ENCODE data around the gene SIRPB2.
"Not testable (repeated sequence)": the region's sequence is repeated elsewhere in the genome, so short reads cannot be mapped to it uniquely, and the experiment has no call there.

SIRPB2 gene

GRCh38 chr20:1499528-1500420 lies 8.6 kb upstream of the SIRPB2 start:
- DNase-seq (ENCODE audit: low read depth): no peak

DNA sequence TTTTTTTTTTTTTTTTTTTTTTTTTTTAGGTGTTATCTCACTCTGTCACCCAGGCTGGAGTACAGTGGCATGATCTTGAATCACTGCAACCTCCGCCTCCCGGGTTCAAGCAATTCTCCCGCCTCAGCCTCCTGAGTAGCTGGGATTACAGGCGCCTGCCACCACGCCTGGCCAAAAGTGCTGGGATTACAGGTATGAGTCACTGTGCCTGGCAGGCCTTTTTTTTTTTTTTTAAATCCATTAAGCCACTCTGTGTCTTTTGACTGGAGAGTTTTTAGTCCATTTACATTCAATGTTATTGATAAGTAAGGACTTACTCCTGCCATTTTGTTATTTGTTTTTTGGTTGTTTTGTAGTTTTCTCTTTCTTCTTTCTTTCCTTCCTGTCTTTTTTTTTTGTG lies 6.2 kb upstream of the SIRPB2 start:
- DNase-seq (ENCODE audit: low read depth): not testable (repeated sequence)

DNA sequence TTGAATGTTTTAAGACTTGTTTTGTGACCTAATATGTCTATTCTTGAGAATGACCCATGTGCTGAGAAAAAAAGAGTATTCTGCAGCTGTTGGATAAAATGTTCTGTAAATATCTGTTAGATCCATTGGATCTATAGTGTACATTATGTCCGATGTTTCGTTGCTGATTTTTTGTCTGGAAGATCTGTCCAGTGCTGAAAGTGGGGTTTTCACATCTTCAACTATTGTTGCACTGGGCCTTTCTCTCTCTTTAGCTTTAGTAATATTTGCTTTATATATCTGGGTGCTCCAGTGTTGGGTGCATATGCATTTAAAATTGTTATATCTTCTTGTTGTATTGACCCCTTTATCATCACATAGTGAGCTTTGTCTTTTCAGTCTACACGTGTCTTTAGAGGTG lies 5.7 kb upstream of the SIRPB2 start:
- DNase-seq (ENCODE audit: low read depth): no peak

DNA sequence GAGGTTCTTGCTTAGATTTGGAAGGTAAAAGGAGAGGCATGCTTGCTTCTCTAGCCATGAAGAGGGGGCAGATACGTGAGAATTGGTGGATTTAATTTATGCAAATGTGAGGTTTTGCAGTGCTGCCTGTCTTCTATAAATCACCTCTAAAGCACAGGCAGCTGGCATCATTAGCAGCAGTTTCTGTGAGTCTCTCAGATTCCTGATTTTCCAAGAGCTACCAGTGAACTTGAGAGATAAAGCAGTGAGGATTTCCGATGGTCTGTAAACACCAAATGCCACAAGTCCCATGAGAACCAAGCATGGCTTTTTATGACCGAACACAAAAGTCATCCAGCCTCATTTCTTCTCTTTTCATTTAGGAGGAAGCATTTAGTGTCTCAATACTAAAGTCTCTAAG lies 3.2 kb upstream of the SIRPB2 start:
- no peak for DNase-seq (ENCODE audit: low read depth)

DNA sequence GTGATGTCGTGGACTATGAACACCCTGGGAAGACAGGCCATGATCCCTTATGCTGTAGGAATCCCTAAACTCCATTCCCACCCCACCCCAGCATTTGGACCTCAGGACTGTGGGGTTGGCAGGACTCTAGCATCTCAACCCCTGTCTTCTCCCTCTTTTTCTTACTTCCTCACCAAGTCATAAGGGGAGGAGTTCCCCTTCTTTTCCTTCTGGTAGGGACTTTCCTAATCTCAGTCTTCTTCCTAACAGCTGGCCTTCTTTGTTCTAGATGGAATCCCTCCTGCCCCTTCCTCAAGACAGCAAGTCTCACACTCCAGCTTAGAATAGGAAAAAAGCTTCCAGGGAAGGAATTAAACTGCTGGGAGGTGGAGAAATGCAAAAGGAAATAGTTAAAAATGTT lies 2.3 kb upstream of the SIRPB2 start:
- DNase-seq (ENCODE audit: low read depth): no peak

DNA sequence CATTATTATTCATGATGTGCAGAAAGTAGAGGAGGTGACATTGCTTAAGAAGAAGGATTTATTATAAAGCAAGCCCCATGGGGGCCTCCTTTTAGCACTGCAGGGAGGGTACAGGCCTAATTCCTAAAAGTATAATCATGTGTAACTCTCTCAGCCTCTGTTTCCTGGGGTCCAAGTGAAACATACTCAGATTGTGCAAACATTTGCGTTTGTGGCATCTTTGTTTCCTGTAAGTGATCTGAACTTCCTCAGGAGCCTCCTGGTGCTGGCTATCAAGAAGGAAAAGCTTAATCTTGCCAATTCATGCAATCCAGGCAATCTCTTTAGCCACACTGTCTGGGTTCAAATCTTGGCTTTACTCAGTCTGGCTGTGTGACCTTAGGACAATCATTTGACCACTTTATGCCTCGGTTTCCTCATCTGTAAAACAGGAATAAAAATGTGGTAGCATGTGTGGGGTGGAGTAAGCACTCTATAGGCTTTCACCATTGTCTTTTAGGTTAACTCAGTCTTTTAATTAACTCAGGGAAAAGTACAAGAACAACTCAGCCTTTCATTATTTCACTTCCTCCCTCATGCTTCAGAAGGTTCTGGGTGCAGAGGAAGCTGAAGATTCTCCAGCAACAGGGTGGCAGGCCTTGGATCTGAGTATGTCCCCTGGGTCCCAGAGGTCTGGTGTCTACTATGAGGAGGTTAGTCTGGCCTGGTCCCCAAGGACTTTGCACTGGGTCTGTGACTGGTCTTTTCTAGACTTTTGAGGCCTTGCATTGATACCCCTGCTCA lies 831 bp upstream of the SIRPB2 start:
- DNase-seq (ENCODE audit: low read depth): no peak

GRCh38 chr20:1490643-1491195 lies 501 bp downstream of the SIRPB2 start:
- no peak for DNase-seq (ENCODE audit: low read depth)

DNA sequence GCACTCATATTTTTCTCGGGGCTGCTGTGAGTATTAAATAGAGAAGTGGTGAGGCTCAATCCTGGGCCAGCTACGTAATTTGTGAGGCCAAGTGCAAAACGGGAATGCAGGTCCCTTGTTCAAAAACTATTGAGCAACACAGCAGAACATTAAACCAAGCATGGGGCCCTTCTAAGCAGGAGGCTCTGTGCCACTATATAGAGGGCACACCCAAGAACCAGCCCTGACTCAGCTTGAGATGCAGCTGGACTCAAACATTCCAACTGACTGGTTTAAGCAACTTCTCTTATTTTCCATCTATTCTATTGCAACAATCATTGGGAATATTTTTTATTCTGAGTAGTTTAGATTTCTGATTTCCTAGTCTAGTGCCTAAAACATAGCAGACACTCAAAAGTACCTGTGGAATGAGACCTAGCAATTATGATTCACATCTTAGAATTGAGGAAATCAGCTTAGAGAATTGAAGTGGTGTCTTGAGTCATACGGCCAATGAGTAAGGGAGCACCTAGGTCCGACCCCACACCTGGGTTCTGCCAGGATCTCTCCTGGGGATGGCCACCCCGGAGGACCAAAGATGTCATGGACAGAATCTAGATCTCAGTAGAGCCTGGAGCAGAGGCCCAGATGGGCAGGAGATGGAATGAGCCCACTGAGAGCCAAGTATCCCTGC lies 1.3 kb downstream of the SIRPB2 start:
- DNase-seq (ENCODE audit: low read depth): no peak

DNA sequence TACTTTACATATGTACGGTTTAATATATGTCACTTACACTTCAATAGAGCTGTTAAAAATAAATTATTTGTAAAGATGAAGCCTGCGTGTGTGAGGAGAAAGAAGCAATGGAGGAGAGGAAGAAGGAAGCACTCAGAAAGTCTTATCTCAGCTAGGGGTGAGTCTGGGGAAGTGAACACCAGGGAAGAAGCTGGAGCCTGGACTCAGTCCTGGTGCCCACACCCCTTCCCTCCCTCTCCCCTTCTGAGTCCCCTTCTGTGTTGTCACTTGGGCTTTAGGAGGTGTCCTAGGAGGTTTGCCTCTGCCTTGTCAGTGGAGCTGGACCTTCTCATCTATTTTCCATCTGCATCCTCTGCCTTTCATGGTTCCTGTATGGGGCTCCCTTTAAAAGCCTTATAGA lies 1.9 kb downstream of the SIRPB2 start:
- no peak for DNase-seq (ENCODE audit: low read depth)

GRCh38 chr20:1486566-1486965 lies 4.7 kb downstream of the SIRPB2 start:
- DNase-seq (ENCODE audit: low read depth): no peak

DNA sequence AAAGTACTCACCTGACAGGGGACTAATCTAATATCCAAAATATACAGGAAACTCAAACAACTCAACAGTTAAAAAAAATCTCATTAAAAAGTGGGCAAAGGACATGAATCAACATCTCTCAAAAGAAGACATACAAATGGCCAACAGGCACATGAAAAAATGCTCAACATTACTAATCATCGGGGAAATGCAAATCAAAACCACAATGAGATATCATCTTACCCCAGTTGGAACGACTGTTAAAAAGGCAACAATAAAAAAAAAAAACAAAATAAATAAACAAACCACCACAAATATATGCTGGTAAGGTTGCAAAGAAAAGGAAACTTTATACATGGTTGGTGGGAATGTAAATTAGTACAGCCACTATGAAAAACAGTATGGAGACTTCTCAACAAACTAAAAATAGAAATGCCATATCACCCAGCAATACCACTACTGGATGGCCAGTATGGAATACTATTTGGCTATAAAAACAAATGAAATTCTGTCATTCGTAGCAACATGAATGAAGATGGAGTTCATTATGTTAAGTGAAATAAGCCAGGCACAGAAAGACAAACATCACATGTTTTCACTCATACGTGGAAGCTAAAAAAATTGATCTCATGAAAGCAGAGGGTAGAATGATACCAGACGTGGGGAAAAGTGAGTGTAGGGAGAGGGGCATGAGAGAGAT lies 6.6 kb downstream of the SIRPB2 start:
- no peak for DNase-seq (ENCODE audit: low read depth)

- DNase-seq (ENCODE audit: low read depth): no peak
Measured at GRCh38 chr20:1479831-1480595, 11.2 kb downstream of the SIRPB2 start.

DNA sequence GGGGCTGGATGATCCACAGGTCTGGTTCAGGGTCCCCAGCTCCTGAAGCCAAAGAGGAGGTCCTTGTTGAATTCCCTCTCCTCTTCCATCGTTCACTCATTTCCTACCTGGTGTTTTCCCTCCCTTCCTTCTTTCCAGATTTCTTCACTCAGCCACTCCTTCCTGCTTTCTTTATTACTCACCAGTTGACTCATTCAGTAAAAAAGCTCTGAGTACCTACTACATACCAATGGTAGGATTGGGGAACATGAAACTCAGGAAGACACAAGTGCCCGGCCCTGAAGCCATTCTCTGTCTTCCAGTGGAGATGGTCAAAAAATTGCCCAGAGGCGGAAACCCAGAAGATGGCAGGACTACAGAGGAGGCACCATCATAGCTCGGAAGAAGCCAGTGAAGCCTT lies 12.7 kb downstream of the SIRPB2 start:
- no peak for DNase-seq (ENCODE audit: low read depth)

DNA sequence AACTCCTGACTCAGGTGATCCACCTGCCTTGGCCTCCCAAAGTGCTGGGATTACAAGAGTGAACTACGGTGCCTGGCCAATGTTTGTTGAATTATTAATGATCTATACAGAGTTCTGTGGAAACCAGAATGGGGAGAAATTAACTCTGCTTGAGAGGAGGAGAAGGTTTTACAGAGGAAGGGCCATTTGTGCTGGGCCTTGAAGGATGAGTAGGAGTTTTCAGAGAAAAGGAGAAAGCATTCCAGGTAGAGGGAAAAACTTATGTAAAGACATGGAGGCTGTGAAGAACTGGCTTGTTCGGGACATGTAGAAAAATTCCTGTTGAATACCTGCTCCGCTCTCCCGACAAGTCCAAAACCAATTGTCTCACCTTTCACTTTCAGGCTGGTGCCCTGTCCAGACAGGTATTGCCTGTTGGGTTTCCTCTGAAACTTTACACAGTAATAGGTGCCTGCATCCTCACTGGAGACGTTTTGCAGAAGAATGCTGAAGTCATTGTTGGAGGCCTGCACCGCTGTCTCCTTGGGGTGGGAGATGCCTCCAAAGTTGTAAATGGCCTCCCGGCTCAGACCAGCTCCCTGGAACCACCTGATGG lies 13.2 kb downstream of the SIRPB2 start:
- DNase-seq (ENCODE audit: low read depth): no peak

DNA sequence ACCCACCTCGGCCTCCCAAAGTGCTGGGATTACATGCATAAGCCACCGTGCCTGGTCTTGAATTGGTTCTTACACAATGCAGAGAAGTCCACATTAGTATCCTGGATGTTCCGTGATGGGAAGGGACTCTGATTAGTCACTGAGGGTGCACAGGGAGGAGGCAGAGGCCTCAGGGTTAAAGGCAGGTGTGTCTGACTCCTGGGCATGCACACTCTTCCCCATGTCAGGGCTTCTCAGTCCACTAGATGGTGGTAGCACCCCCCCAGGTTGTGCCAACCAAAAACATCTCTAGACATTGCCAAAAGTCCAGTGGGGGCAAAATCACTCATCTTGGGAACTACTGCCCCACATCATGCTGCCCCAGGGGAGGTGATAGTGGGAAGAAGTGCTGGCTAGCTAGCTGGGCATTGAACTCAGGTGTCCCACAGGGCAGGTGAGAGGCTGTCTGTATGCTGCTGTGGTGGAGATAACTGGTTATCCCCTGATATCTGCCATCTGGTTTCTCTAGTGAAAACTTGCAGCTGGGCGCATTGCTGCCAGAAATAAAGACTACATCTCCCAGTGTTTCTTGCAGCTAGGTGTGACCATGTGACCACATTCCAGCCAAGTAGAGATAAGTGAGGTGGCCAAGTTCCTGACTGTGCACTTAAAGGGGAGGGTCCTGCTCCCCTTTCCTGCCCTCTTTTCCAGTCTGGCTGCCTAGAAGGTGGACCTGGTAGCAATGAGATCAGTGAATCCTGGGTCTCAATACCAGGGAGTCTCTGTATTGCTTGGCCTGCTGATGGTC lies 16.2 kb downstream of the SIRPB2 start:
- DNase-seq (ENCODE audit: low read depth): no peak

GRCh38 chr20:1474325-1474724 lies 16.9 kb downstream of the SIRPB2 start:
- no peak for DNase-seq (ENCODE audit: low read depth)

DNA sequence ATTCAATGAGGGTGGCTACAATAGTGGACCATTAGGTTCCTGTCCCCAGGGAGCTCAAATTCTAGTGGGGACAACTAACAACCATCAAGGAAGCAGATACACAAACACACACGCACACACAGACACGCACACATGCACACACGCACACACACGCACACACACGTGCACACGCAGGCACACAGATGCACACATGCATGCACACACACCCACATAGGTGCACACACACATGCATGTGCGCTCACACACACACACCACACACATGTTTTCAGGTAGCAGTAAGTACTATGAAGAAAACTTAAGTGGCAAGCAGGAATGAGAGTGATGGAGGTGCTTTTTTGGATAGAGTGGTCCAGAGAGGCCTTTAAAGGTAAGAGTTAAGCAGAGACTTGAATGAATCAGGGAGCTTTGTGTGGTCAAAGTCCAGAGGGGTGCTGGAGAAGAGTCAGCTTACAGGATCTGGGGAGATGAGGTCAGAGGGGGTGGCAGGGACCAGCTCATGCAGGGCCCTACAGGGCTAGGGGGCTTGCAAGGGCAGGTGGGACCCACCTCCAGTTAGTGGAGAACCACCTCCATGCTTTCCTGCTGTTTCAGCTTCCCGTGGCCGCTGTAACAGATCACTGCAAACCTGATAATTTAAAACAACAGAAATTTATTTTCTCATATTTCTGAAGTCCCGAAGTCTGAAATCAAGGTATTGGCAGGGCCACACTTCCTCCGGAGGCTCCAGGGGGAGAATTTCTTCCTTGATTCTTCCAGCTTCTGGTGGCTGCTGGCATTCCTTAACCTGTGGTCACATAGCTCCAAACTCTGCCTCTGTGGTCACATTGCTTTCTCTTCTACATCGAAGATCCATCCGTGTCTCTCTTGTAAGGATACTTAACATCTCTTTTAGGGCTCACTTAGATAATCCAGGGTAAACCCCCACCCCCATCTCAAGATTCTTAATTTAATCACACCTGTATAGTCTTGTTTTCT lies 17.7 kb downstream of the SIRPB2 start:
- DNase-seq (ENCODE audit: low read depth): no peak

DNA sequence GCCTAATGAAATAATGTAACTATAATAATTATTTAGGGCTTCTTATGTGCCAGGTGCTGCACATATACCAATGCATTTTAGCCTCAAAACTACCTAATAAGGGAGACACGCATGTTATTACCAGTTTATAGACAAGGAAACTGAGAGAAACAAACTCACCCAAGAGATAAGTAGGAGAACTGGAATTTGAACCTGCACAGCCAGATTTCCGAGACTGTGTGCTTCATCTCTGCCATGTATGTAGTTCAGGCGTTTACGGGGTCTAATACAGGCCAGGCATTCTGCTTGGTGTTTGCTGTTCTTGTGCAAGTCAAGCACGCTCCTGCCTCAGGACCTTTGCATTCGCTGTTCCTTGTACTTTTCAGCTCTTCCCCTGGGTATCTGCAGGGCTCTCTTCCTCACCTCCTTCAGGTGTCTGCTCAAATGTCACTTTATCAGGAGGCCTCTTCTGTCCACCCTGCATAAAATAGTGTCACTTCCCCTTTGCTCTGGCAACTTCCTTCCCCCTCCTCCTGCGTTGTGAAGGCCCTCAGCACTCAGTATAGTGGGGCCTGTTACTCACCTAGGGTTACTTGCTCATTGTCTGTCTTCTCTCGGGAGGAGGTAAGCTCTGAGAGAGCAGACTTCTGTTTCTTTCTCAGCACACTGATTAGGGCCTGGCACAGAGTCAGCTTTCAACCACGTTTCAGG lies 18.5 kb downstream of the SIRPB2 start:
- no peak for DNase-seq (ENCODE audit: low read depth)

Measured in stimulated activated CD8-positive, alpha-beta memory T cell treated with anti-CD3 and anti-CD28 coated beads, Interleukin-7, amount 100 ng/mL, for 24 hours (primary cell).